HepG2 (cell line): ENCODE results near the gene VKORC1. TPM values are rescaled to one million over a fixed set of nuclear protein-coding genes. Genes with fewer than 3 reads are reported as not detected.

Source experiments
- AGO1 ChIP-seq: fragments of 200-400 bp; formaldehyde crosslinking; IDR thresholded peaks from 2 replicates; pipeline ENCODE4 v1.6.1; 2017; ENCODE audit warnings: mild to moderate bottlenecking, low read depth, low read length, moderate library complexity; ENCODE audit not compliant: poor library complexity, severe bottlenecking
- ATF7 ChIP-seq, 2 experiments: fragments of 450-650 bp in 1 of 2; sonication (generic) in 1 of 2; formaldehyde crosslinking in 1 of 2; IDR thresholded peaks; 2 replicates each; pipeline versions ENCODE4 v1.4.0 to v1.6.1; 2016 to 2020; ENCODE audit warnings: antibody characterized with exemption in 1 of 2, mild to moderate bottlenecking in 1 of 2, missing genetic modification reagents in 1 of 2
- DZIP1 ChIP-seq: sonication (generic); formaldehyde crosslinking; IDR thresholded peaks from 2 replicates; pipeline ENCODE4 v1.5.0; 2020; ENCODE audit warnings: mild to moderate bottlenecking, missing genetic modification reagents
- NFKB2 ChIP-seq: sonication (generic); formaldehyde crosslinking; IDR thresholded peaks from 2 replicates; pipeline ENCODE4 v1.4.0; 2020; ENCODE audit warnings: missing genetic modification reagents, borderline replicate concordance
- ONECUT2 ChIP-seq: sonication (generic); formaldehyde crosslinking; IDR thresholded peaks from 2 replicates; pipeline ENCODE4 v1.4.0; 2020; ENCODE audit warnings: missing genetic modification reagents
- SNRNP70 ChIP-seq: fragments of 200-400 bp; formaldehyde crosslinking; IDR thresholded peaks from 2 replicates; pipeline ENCODE4 v1.6.1; 2017; ENCODE audit warnings: mild to moderate bottlenecking, low read depth, low read length, moderate library complexity
- SRF ChIP-seq: IDR thresholded peaks from 2 replicates; pipeline ENCODE4 v1.6.1; 2011; ENCODE audit warnings: mild to moderate bottlenecking, low read depth, low read length, moderate library complexity
- SRSF9 ChIP-seq: fragments of 200-400 bp; formaldehyde crosslinking; IDR thresholded peaks from 2 replicates; pipeline ENCODE4 v1.6.1; 2018; ENCODE audit warnings: borderline replicate concordance, mild to moderate bottlenecking, low read depth, low read length; ENCODE audit not compliant: insufficient read depth, poor library complexity, severe bottlenecking
- TEAD2 ChIP-seq: sonication (generic); formaldehyde crosslinking; IDR thresholded peaks from 2 replicates; pipeline ENCODE4 v1.9.0; 2021; ENCODE audit warnings: missing genetic modification reagents
- TMF1 ChIP-seq: sonication (generic); formaldehyde crosslinking; IDR thresholded peaks from 2 replicates; pipeline ENCODE4 v1.8.1; 2022; ENCODE audit warnings: low read depth, missing genetic modification reagents
- ZBTB43 ChIP-seq: sonication (generic); formaldehyde crosslinking; conservative IDR thresholded peaks from 2 replicates; pipeline ENCODE4 v1.4.0; 2020; ENCODE audit warnings: missing genetic modification reagents
- ZBTB7B ChIP-seq: sonication (generic); formaldehyde crosslinking; IDR thresholded peaks from 2 replicates; pipeline ENCODE4 v1.4.0; 2020; ENCODE audit warnings: missing genetic modification reagents
- ZFP36L2 ChIP-seq: sonication (generic); formaldehyde crosslinking; IDR thresholded peaks from 2 replicates; pipeline ENCODE4 v1.4.0; 2020; ENCODE audit warnings: missing genetic modification reagents
- ZFP82 ChIP-seq: sonication (generic); formaldehyde crosslinking; IDR thresholded peaks from 2 replicates; pipeline ENCODE4 v1.5.1; 2020; ENCODE audit warnings: mild to moderate bottlenecking, missing genetic modification reagents, borderline replicate concordance
- ZIK1 ChIP-seq: sonication (generic); formaldehyde crosslinking; IDR thresholded peaks from 2 replicates; pipeline ENCODE4 v1.5.0; 2020; ENCODE audit warnings: mild to moderate bottlenecking, low read depth, missing genetic modification reagents, borderline replicate concordance
- ZKSCAN8 ChIP-seq: IDR thresholded peaks from 2 replicates; pipeline ENCODE4 v1.6.1; 2016; ENCODE audit warnings: borderline replicate concordance, missing genetic modification reagents, missing compliant biosample characterization
- ZNF12 ChIP-seq: sonication (generic); formaldehyde crosslinking; IDR thresholded peaks from 2 replicates; pipeline ENCODE4 v1.5.0; 2020; ENCODE audit warnings: missing genetic modification reagents
- ZNF276 ChIP-seq: sonication (generic); formaldehyde crosslinking; IDR thresholded peaks from 2 replicates; pipeline ENCODE4 v1.4.0; 2020; ENCODE audit warnings: mild to moderate bottlenecking, low read depth, missing genetic modification reagents
- ZNF292 ChIP-seq: sonication (generic); formaldehyde crosslinking; IDR thresholded peaks from 2 replicates; pipeline ENCODE4 v1.8.1; 2022; ENCODE audit warnings: mild to moderate bottlenecking, low read depth, missing genetic modification reagents, borderline replicate concordance
- ZNF451 ChIP-seq: sonication (generic); formaldehyde crosslinking; IDR thresholded peaks from 2 replicates; pipeline ENCODE4 v1.5.0; 2020; ENCODE audit warnings: mild to moderate bottlenecking, missing genetic modification reagents
- ZNF614 ChIP-seq: IDR thresholded peaks from 2 replicates; pipeline ENCODE4 v1.6.1; 2018; ENCODE audit warnings: missing biosample characterization, missing genetic modification reagents, inconsistent platforms, borderline replicate concordance
- ZNF615 ChIP-seq: sonication (generic); formaldehyde crosslinking; IDR thresholded peaks from 2 replicates; pipeline ENCODE4 v1.5.0; 2020; ENCODE audit warnings: mild to moderate bottlenecking, missing genetic modification reagents, borderline replicate concordance
- ZNF629 ChIP-seq: sonication (generic); formaldehyde crosslinking; conservative IDR thresholded peaks from 2 replicates; pipeline ENCODE4 v1.5.0; 2020; ENCODE audit warnings: missing genetic modification reagents
- ZNF772 ChIP-seq: sonication (generic); formaldehyde crosslinking; IDR thresholded peaks from 2 replicates; pipeline ENCODE4 v1.5.0; 2020; ENCODE audit warnings: mild to moderate bottlenecking, missing genetic modification reagents
- ZNF839 ChIP-seq: sonication (generic); formaldehyde crosslinking; IDR thresholded peaks from 2 replicates; pipeline ENCODE4 v1.4.0; 2020; ENCODE audit warnings: missing genetic modification reagents, mild to moderate bottlenecking, borderline replicate concordance
- polyA plus RNA-seq, 8 experiments: library from polyadenylated mRNA; depleted of rRNA in 3 of 8; stranded (reverse) in 7 of 8; unstranded in 1 of 8; fragments of >200 nt; fragmentation: Illumina TruSeq in 4 of 8; extraction: Trizol in 4 of 8; gene quantifications; 2 replicates each; pipeline versions ENCODE4 v1.2.1 to v1.2.3, GENCODE V29; 2011 to 2016; ENCODE audit warnings: low read depth in 4 of 8, missing spikeins in 1 of 8, mixed read lengths in 1 of 8; ENCODE audit not compliant: insufficient read depth in 1 of 8
- total RNA-seq, 5 experiments: library from RNA; depleted of rRNA; stranded (reverse); fragments of >200 nt; fragmentation: Illumina TruSeq; extraction: Trizol; gene quantifications; 2 replicates each; pipeline ENCODE4 v1.2.3, GENCODE V29; 2016; ENCODE audit warnings: low read depth in 1 of 5

The VKORC1 gene
- total and polyA plus RNA-seq, 2 of the 13 experiments (the other 11 are each of a cell fraction or from before 2014, with no cell fraction given), result 141 to 615 TPM

- TF ChIP-seq ZNF276 (CRISPR knock-in tag), result 0 out of 2 replicates have a peak, but pooled peaks have one; percentile 67
- peak; percentile 91; the same call in 1 of the 2 replicates for TF ChIP-seq ZFP36L2 (CRISPR knock-in tag)
- 0 out of 2 replicates have a peak, but pooled peaks have one; percentile 79 for TF ChIP-seq TEAD2 (CRISPR knock-in tag)
- peak; percentile 94 for TF ChIP-seq ZNF292 (CRISPR knock-in tag)
- peak; percentile 92 for TF ChIP-seq ZBTB43 (CRISPR knock-in tag)
- TF ChIP-seq TMF1 (CRISPR knock-in tag), result peak; percentile 96
- peak; percentile 98 for TF ChIP-seq ZNF451 (CRISPR knock-in tag)
- peak; percentile 98 for TF ChIP-seq DZIP1 (CRISPR knock-in tag)
- TF ChIP-seq SRF, result no peak; the same call in 1 of the 2 replicates
- TF ChIP-seq NFKB2, result peak; percentile 98
- no peak for TF ChIP-seq ONECUT2 (CRISPR knock-in tag)
- TF ChIP-seq SNRNP70, result no peak
- peak; percentile 96 for TF ChIP-seq ZIK1
- TF ChIP-seq ATF7 (IDR thresholded peaks at IDR 0.05), result no peak
- peak; percentile 33; the same call in 1 of the 2 replicates for TF ChIP-seq ATF7 (CRISPR knock-in tag; IDR thresholded peaks at IDR 0.05)
- TF ChIP-seq ZNF629 (CRISPR knock-in tag), result no peak; the same call in 1 of the 2 replicates
- peak; percentile 58 for TF ChIP-seq AGO1
- no peak for TF ChIP-seq SRSF9
- peak; percentile 99 for TF ChIP-seq ZNF772 (CRISPR knock-in tag)
- TF ChIP-seq ZNF12 (CRISPR knock-in tag), result peak; percentile 85
- peak; percentile 87 for TF ChIP-seq ZBTB7B (CRISPR knock-in tag)
- TF ChIP-seq ZFP82 (CRISPR knock-in tag), result peak; percentile 96; the same call in 1 of the 2 replicates
- TF ChIP-seq ZNF614 (CRISPR knock-in tag), result peak; percentile 95
- TF ChIP-seq ZNF839 (CRISPR knock-in tag), result peak; percentile 89; the same call in 1 of the 2 replicates
- TF ChIP-seq ZNF615, result no peak
- peak; percentile 81; the same call in 1 of the 2 replicates for TF ChIP-seq ZKSCAN8 (CRISPR knock-in tag)
These were observed 11.1 kb upstream of the VKORC1 start (continued) for GRCh38 chr16:31105677-31106213.
